ENCODE measurements around the gene IRGQ. TPM values are rescaled to one million over a fixed set of nuclear protein-coding genes. Genes with fewer than 3 reads are reported as not detected.

The IRGQ gene
- polyA plus RNA-seq, 1 donor from 2014 or later = 156 TPM

- H3K79me2 ChIP-seq (replicated peaks; ENCODE audit: insufficient read depth, low read length) = peaks cover 18% of the 10 kb centered on the region
- no peak overlapping the region for H3K27ac ChIP-seq (ENCODE audit: low read length)
- no peaks in the 10 kb centered on the region for H3K27me3 ChIP-seq (ENCODE audit: insufficient read depth, low read depth, low read length)
- no peak for TF ChIP-seq RAD21 (conservative IDR thresholded peaks at IDR 0.05)
- TF ChIP-seq EZH2 (IDR thresholded peaks at IDR 0.05; ENCODE audit: borderline replicate concordance, insufficient read depth, low read length, poor library complexity, severe bottlenecking) = no peak
- TF ChIP-seq EP300 (conservative IDR thresholded peaks at IDR 0.05; ENCODE audit: poor library complexity, severe bottlenecking) = no peak
- no peak for TF ChIP-seq SMC3 (conservative IDR thresholded peaks at IDR 0.05; ENCODE audit: poor library complexity)
- no peak for TF ChIP-seq MXI1 (conservative IDR thresholded peaks at IDR 0.05; ENCODE audit: poor library complexity, severe bottlenecking)
- no peak for TF ChIP-seq CTCF (IDR thresholded peaks at IDR 0.05; ENCODE audit: poor library complexity, severe bottlenecking)
- no peak for TF ChIP-seq REST (IDR thresholded peaks at IDR 0.05; ENCODE audit: borderline replicate concordance)
- TF ChIP-seq TAF1 (IDR thresholded peaks at IDR 0.05; ENCODE audit: low read depth) = no peak
- no peak for TF ChIP-seq POLR2AphosphoS5 (IDR thresholded peaks at IDR 0.05)
- no peaks in the 10 kb centered on the region for H3K36me3 ChIP-seq (ENCODE audit: insufficient read depth, low read length)
- H3K9me3 ChIP-seq (ENCODE audit: low read length) = no peaks in the 10 kb centered on the region
- H3K4me2 ChIP-seq (ENCODE audit: low read length) = no peak overlapping the region
- no peak overlapping the region for H3K4me3 ChIP-seq (ENCODE audit: low read length)
- no peak overlapping the region for H3K9ac ChIP-seq (ENCODE audit: low read length)
- H2AFZ ChIP-seq (ENCODE audit: low read depth, low read length) = no peak overlapping the region
- no peaks in the 10 kb centered on the region for H3F3A ChIP-seq (ENCODE audit: insufficient read depth, low read length, poor library complexity, severe bottlenecking)
- no peaks in the 10 kb centered on the region for H4K20me1 ChIP-seq (ENCODE audit: insufficient read depth)
- H3K9me2 ChIP-seq (ENCODE audit: insufficient read depth, low read length) = no peaks in the 10 kb centered on the region
Measured at GRCh38 chr19:43570174-43570791, 25.7 kb downstream of the IRGQ start.

- no peak overlapping the region for H3K4me2 ChIP-seq (ENCODE audit: low read length)
- H3K4me3 ChIP-seq (ENCODE audit: low read length) = no peak overlapping the region
- H3F3A ChIP-seq (ENCODE audit: insufficient read depth, low read length, poor library complexity, severe bottlenecking) = no peaks in the 10 kb centered on the region
- peaks cover 12% of the 10 kb centered on the region for H3K79me2 ChIP-seq (replicated peaks; ENCODE audit: insufficient read depth, low read length)
- H3K9ac ChIP-seq (ENCODE audit: low read length) = no peak overlapping the region
- H3K9me3 ChIP-seq (ENCODE audit: low read length) = no peaks in the 10 kb centered on the region
- H3K9me2 ChIP-seq (ENCODE audit: insufficient read depth, low read length) = no peaks in the 10 kb centered on the region
- no peaks in the 10 kb centered on the region for H3K36me3 ChIP-seq (ENCODE audit: insufficient read depth, low read length)
- no peaks in the 10 kb centered on the region for H4K20me1 ChIP-seq (ENCODE audit: insufficient read depth)
- TF ChIP-seq SMC3 (conservative IDR thresholded peaks at IDR 0.05; ENCODE audit: poor library complexity) (no peak), EP300 (conservative IDR thresholded peaks at IDR 0.05; ENCODE audit: poor library complexity, severe bottlenecking) (no peak), REST (IDR thresholded peaks at IDR 0.05; ENCODE audit: borderline replicate concordance) (no peak), TAF1 (IDR thresholded peaks at IDR 0.05; ENCODE audit: low read depth) (no peak), CTCF (IDR thresholded peaks at IDR 0.05; ENCODE audit: poor library complexity, severe bottlenecking) (no peak), RAD21 (conservative IDR thresholded peaks at IDR 0.05) (no peak), EZH2 (IDR thresholded peaks at IDR 0.05; ENCODE audit: borderline replicate concordance, insufficient read depth, low read length, poor library complexity, severe bottlenecking) (no peak), POLR2AphosphoS5 (IDR thresholded peaks at IDR 0.05) (no peak), MXI1 (conservative IDR thresholded peaks at IDR 0.05; ENCODE audit: poor library complexity, severe bottlenecking) (no peak)
- no peak overlapping the region for H2AFZ ChIP-seq (ENCODE audit: low read depth, low read length)
- H3K27me3 ChIP-seq (ENCODE audit: insufficient read depth, low read depth, low read length) = no peaks in the 10 kb centered on the region
- no peak overlapping the region for H3K27ac ChIP-seq (ENCODE audit: low read length)
Measured at GRCh38 chr19:43569657-43570056, 26.3 kb downstream of the IRGQ start.
